IMR-90 (cell line): ENCODE data around the gene CDC25A. TPM values are rescaled to one million over a fixed set of nuclear protein-coding genes. Genes with fewer than 3 reads are reported as not detected.
A peak's percentile ranks its signal among the peaks of the same experiment; 100 is the strongest.

ENCODE experiments used
- ATAC-seq: fragments of 200-7000 bp; cut with Tn5 transposase; 2 replicates; pipeline ENCODE4 v1.9.1; 2020; ENCODE audit warnings: low read depth, mild to moderate bottlenecking, moderate library complexity
- BruUV-seq: library from RNA; stranded (reverse); fragments of 400-500 nt; replicated peaks from 2 replicates; lab custom pipeline; 2021; lab: Mats Ljungman, UMichigan
- CTCF ChIA-PET: fragments of 300-600 bp; formaldehyde crosslinking; extraction: SDS; loops from one replicate; lab custom pipeline; 2021; ENCODE audit warnings: antibody characterized with exemption; lab: Yijun Ruan, JAX
- POLR2A ChIA-PET: fragments of 300-600 bp; sonication (Branson Sonifier 250); formaldehyde crosslinking; loops from one replicate; lab custom pipeline; 2022; ENCODE audit warnings: antibody characterized with exemption; ENCODE audit not compliant: unreplicated experiment; lab: Charles Lee
- DNase-seq: peaks from one replicate; pipeline ENCODE4 v3.0.0; 2013
- H2AFZ ChIP-seq: replicated peaks from 2 replicates; pipeline ENCODE3; 2013; ENCODE audit warnings: low read length, mild to moderate bottlenecking; ENCODE audit not compliant: poor library complexity
- H2AK5ac ChIP-seq: 2 replicates; pipeline ENCODE4 v1.6.1; 2013; ENCODE audit warnings: low read depth, low read length, inconsistent platforms
- H2AK9ac ChIP-seq: replicated peaks from 2 replicates; pipeline ENCODE3; 2013; ENCODE audit warnings: mild to moderate bottlenecking, low read depth, low read length, moderate library complexity; ENCODE audit not compliant: poor library complexity
- H2BK120ac ChIP-seq: 2 replicates; pipeline ENCODE4 v1.6.1; 2013; ENCODE audit warnings: low read depth, low read length, inconsistent platforms
- H2BK15ac ChIP-seq: 3 replicates; pipeline ENCODE4 v1.6.1; 2013; ENCODE audit warnings: low read depth, low read length, inconsistent platforms
- H2BK20ac ChIP-seq: 2 replicates; pipeline ENCODE4 v1.6.1; 2013; ENCODE audit warnings: low read depth, mild to moderate bottlenecking, inconsistent platforms, low read length, moderate library complexity
- H2BK5ac ChIP-seq: 2 replicates; pipeline ENCODE4 v1.6.1; 2013; ENCODE audit warnings: mild to moderate bottlenecking, low read depth, low read length, inconsistent platforms; ENCODE audit not compliant: poor library complexity, severe bottlenecking
- H3K14ac ChIP-seq: replicated peaks from 2 replicates; pipeline ENCODE4 v1.6.1; 2013; ENCODE audit warnings: low read depth, low read length, inconsistent platforms
- H3K18ac ChIP-seq: 2 replicates; pipeline ENCODE4 v1.6.1; 2013; ENCODE audit warnings: low read depth, low read length, control low read depth
- H3K23ac ChIP-seq: 2 replicates; pipeline ENCODE4 v1.6.1; 2013; ENCODE audit warnings: low read depth, low read length, inconsistent platforms
- H3K27ac ChIP-seq: 2 replicates; pipeline ENCODE4 v1.5.1; 2013; ENCODE audit warnings: mild to moderate bottlenecking, control low read depth, low read length; ENCODE audit not compliant: insufficient read depth
- H3K27me3 ChIP-seq: 2 replicates; pipeline ENCODE4 v1.6.1; 2013; ENCODE audit warnings: low read length; ENCODE audit not compliant: control insufficient read depth, insufficient read depth
- H3K36me3 ChIP-seq: 2 replicates; pipeline ENCODE4 v1.6.1; 2013; ENCODE audit warnings: low read length, mixed read lengths; ENCODE audit not compliant: control insufficient read depth, insufficient read depth
- H3K4ac ChIP-seq: 2 replicates; pipeline ENCODE4 v1.6.1; 2013; ENCODE audit warnings: low read depth, low read length, inconsistent platforms
- H3K4me1 ChIP-seq: 2 replicates; pipeline ENCODE4 v1.6.1; 2013; ENCODE audit warnings: low read length, mixed read lengths; ENCODE audit not compliant: control insufficient read depth, insufficient read depth
- H3K4me2 ChIP-seq: 2 replicates; pipeline ENCODE4 v1.6.1; 2013; ENCODE audit warnings: low read depth, mild to moderate bottlenecking, control low read depth, low read length, moderate library complexity
- H3K4me3 ChIP-seq: 2 replicates; pipeline ENCODE4 v1.5.1; 2013; ENCODE audit warnings: low read depth, mild to moderate bottlenecking, control low read depth, low read length, moderate library complexity; ENCODE audit not compliant: insufficient read depth
- H3K56ac ChIP-seq: 2 replicates; pipeline ENCODE4 v1.6.1; 2013; ENCODE audit warnings: low read length, inconsistent platforms; ENCODE audit not compliant: insufficient read depth; ENCODE audit errors: extremely low read depth
- H3K79me1 ChIP-seq, 2 experiments: 2 replicates each; pipeline ENCODE4 v1.6.1; 2013; ENCODE audit warnings: low read length in 2 of 2, inconsistent platforms in 1 of 2, low read depth in 1 of 2
- H3K9ac ChIP-seq: 2 replicates; pipeline ENCODE4 v1.6.1; 2013; ENCODE audit warnings: low read depth, low read length, control low read depth
- H3K9me1 ChIP-seq: 2 replicates; pipeline ENCODE4 v1.6.1; 2013; ENCODE audit warnings: low read length, inconsistent platforms; ENCODE audit not compliant: insufficient read depth
- H3K9me3 ChIP-seq: 2 replicates; pipeline ENCODE4 v1.6.1; 2013; ENCODE audit warnings: low read length; ENCODE audit not compliant: control insufficient read depth, insufficient read depth
- H4K20me1 ChIP-seq: 2 replicates; pipeline ENCODE4 v1.6.1; 2013; ENCODE audit warnings: low read length, inconsistent platforms; ENCODE audit not compliant: insufficient read depth
- H4K5ac ChIP-seq: 2 replicates; pipeline ENCODE4 v1.6.1; 2013; ENCODE audit warnings: mild to moderate bottlenecking, low read depth, low read length, control low read depth
- H4K8ac ChIP-seq, 2 experiments: 2 replicates each; pipeline ENCODE4 v1.6.1; 2013; ENCODE audit warnings: low read depth in 2 of 2, low read length in 2 of 2, control low read depth in 1 of 2, inconsistent platforms in 1 of 2
- H4K91ac ChIP-seq: 2 replicates; pipeline ENCODE4 v1.6.1; 2013; ENCODE audit warnings: low read depth, low read length, inconsistent platforms; ENCODE audit not compliant: insufficient read depth
- CEBPB ChIP-seq: IDR thresholded peaks from 2 replicates; pipeline ENCODE4 v1.6.1; 2012; ENCODE audit warnings: low read depth, low read length, improper control_type of control experiment
- FOS ChIP-seq: fragments of 150-350 bp; IDR thresholded peaks from 2 replicates; pipeline ENCODE4 v1.6.1; 2016; ENCODE audit warnings: low read depth, low read length
- MAZ ChIP-seq: IDR thresholded peaks from 2 replicates; pipeline ENCODE4 v1.6.1; 2012; ENCODE audit warnings: low read depth, mild to moderate bottlenecking, low read length, improper control_type of control experiment, moderate library complexity, borderline replicate concordance
- WGBS, 2 experiments: methylation state at CpG; one replicate each; pipeline versions ENCODE4 v1.1.5 to v1.1.7; 2013; ENCODE audit warnings: missing lambda C conversion rate in 2 of 2; ENCODE audit not compliant: insufficient read length in 1 of 2; ENCODE audit errors: extremely low coverage in 2 of 2; 5-methylcytosine and 5-hydroxymethylcytosine counted together
- dilution Hi-C: fragments of 300-500 bp; cut with HindIII; formaldehyde crosslinking; loops from one replicate; pipeline ENCODE4 v1.14.3; 2018; ENCODE audit warnings: low sequenced_read_pairs; ENCODE audit not compliant: unreplicated experiment
- in situ Hi-C: fragments of 300-500 bp; cut with MboI; formaldehyde crosslinking; loops from 3 replicates; pipeline ENCODE4 v1.14.3; 2019; ENCODE audit warnings: low sequenced_read_pairs, inconsistent platforms, mixed read lengths
- intact Hi-C: fragments of 100-400 bp; cut with micrococcal nuclease; formaldehyde crosslinking; loops from 2 replicates; pipeline ENCODE4 v1.10.0; 2022
- polyA plus RNA-seq, 3 experiments: library from polyadenylated mRNA; depleted of rRNA; stranded (reverse); fragments of >200 nt; gene quantifications; 2 replicates each; pipeline ENCODE4 v1.2.3, GENCODE V29; 2012; ENCODE audit warnings: low replicate concordance in 1 of 3
- total RNA-seq: library from RNA; depleted of rRNA; stranded (reverse); fragments of >200 nt; gene quantifications from 2 replicates; pipeline ENCODE4 v1.2.3, GENCODE V29; 2012

Gene CDC25A
- total and polyA plus RNA-seq, 2 of the 4 experiments (the other 2 are of a cell fraction): 4.2 to 10.6 TPM

- no peak overlapping the region; the same call in 1 of the 2 replicates for H3K27ac ChIP-seq
- peaks cover 15% of the 10 kb centered on the region for H3K4me1 ChIP-seq
- no peak overlapping the region for H4K91ac ChIP-seq
- H2BK15ac ChIP-seq: no peak overlapping the region
- CTCF ChIA-PET: interaction anchor here (0.7 kb wide), 3 partner anchors 155 to 361 kb away, joined by 3 to 5 read pairs (median 4); no protein-coding TSS in a partner anchor
- dilution Hi-C loops: no loop called here
- in situ Hi-C loops: loop anchor here (10.0 kb wide), 1 partner anchor 290 kb away; no protein-coding TSS in a partner anchor
- POLR2A ChIA-PET: no interaction called here
- WGBS, 2 experiments: 80% methylated on average over 1 of the region's 2 CpGs; no CpG with 5 or more reads in 1 of the 2 experiments
- H2AK5ac ChIP-seq: no peak overlapping the region
- no peak overlapping the region for H3K9ac ChIP-seq
- H3K14ac ChIP-seq: no peak overlapping the region
- H3K9me1 ChIP-seq: 0 out of 2 replicates have a peak, but pooled peaks cover 3% of the 10 kb centered on the region
- no peak overlapping the region for H2AFZ ChIP-seq
- no peak overlapping the region for H3K4me3 ChIP-seq
- TF ChIP-seq FOS: peak; percentile 88
- peak; percentile 53 for TF ChIP-seq CEBPB
- TF ChIP-seq MAZ: no peak
- peak overlapping the region; percentile 31 for H2BK5ac ChIP-seq
- peaks cover 0 to 15% of the 10 kb centered on the region in 2 experiments; a peak in 1 of 4 replicates for H3K79me1 ChIP-seq
- H3K56ac ChIP-seq: no peak overlapping the region
- no peaks in the 10 kb centered on the region for H3K27me3 ChIP-seq
- intact Hi-C loops: loop anchor here (5.0 to 10.0 kb wide), 3 partner anchors 280 to 630 kb away; no protein-coding TSS in a partner anchor
- DNase-seq (peak; percentile 94), ATAC-seq (peak; percentile 31)
- H4K8ac ChIP-seq: no peak overlapping the region
- H3K36me3 ChIP-seq: peaks cover 11% of the 10 kb centered on the region
- no peak overlapping the region for H2BK20ac ChIP-seq
- no peak overlapping the region for H3K4me2 ChIP-seq
- H3K18ac ChIP-seq: no peak overlapping the region
- H3K4ac ChIP-seq: no peak overlapping the region
- no peak overlapping the region for H3K23ac ChIP-seq
- peaks cover 11% of the 10 kb centered on the region; the same call in 1 of the 2 replicates for H4K20me1 ChIP-seq
- no TSS peak for BruUV-seq
- H2AK9ac ChIP-seq: no peak overlapping the region
- H2BK120ac ChIP-seq: no peak overlapping the region
- no peaks in the 10 kb centered on the region for H3K9me3 ChIP-seq
- no peak overlapping the region for H4K5ac ChIP-seq
Observed at GRCh38 chr3:48155122-48155521, 33.1 kb downstream of the CDC25A start.
